Vagina (tissue), 2 donors: ENCODE results near the gene CACNA1C.

Experiments used
- POLR2A ChIP-seq, 2 donors: fragments of 450-650 bp; IDR thresholded peaks; one replicate each; pipeline ENCODE4 v1.6.1; 2017; ENCODE audit warnings: antibody characterized with exemption in 2 of 2, mild to moderate bottlenecking in 2 of 2, moderate library complexity in 2 of 2
- TF ChIP-seq, protein P1 (sequence below), 3 experiments: fragments of 450-650 bp in 2 of 3; fragments of 200-600 bp in 1 of 3; sonication (generic) in 1 of 3; IDR thresholded peaks; one replicate each; pipeline ENCODE4 v1.5.1; 2017 to 2019; ENCODE audit warnings: antibody characterized with exemption in 3 of 3, mild to moderate bottlenecking in 2 of 3, moderate library complexity in 2 of 3

DNA sequence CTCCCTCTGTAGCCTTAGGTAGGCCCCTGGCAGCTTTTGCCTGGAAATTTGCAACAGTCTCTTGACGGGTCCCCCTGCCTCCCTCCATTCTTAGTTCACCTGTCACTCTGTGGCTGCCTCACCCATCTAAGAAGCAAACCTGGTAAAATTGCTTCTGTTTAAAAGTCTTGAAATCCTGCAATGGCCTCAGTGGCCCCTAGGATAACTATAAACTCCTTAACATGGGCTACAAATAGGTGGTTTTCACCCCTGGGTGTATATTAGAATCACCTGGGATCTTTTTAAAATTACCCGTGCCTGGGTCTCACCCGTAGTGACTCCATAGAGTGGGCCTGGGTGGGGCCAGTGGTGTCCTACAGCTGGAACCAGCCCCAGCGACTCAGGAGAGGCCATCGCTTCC lies 332.7 kb downstream of the CACNA1C start:
- TF ChIP-seq, protein P1, sequence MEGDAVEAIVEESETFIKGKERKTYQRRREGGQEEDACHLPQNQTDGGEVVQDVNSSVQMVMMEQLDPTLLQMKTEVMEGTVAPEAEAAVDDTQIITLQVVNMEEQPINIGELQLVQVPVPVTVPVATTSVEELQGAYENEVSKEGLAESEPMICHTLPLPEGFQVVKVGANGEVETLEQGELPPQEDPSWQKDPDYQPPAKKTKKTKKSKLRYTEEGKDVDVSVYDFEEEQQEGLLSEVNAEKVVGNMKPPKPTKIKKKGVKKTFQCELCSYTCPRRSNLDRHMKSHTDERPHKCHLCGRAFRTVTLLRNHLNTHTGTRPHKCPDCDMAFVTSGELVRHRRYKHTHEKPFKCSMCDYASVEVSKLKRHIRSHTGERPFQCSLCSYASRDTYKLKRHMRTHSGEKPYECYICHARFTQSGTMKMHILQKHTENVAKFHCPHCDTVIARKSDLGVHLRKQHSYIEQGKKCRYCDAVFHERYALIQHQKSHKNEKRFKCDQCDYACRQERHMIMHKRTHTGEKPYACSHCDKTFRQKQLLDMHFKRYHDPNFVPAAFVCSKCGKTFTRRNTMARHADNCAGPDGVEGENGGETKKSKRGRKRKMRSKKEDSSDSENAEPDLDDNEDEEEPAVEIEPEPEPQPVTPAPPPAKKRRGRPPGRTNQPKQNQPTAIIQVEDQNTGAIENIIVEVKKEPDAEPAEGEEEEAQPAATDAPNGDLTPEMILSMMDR (IDR thresholded peaks at IDR 0.05), result no peak
- TF ChIP-seq POLR2A (IDR thresholded peaks at IDR 0.05), result no peak
